Stimulated activated CD4-positive, alpha-beta T cell treated with anti-CD3 and anti-CD28 coated beads, Interleukin-4, amount 100 ng/mL, for 1 hour (primary cell): ENCODE measurements around the gene DUS2.

Experiments
- DNase-seq: peaks from one replicate; pipeline ENCODE4 v3.0.0-alpha.2; 2020

The DUS2 gene

DNA sequence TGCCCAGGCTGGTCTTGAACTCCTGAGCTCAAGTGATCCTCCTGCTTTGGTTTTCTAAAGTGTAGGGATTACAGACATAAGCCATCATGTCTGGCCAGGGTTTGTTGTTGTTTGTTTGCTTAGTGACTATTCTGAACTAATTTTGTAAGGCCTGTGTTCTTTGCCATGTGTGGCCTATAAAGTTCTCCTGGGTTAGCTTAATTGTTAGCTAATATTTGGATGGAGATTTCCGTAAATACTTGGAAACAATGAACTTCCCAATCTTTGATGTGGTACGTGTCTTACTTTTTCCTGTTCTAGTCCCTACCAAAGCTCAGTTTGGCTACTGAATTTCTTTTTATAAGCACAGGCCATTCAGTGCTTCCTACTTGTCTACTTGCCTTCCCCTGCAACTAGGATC lies 24.9 kb downstream of the DUS2 start:
- DNase-seq, result no peak

DNA sequence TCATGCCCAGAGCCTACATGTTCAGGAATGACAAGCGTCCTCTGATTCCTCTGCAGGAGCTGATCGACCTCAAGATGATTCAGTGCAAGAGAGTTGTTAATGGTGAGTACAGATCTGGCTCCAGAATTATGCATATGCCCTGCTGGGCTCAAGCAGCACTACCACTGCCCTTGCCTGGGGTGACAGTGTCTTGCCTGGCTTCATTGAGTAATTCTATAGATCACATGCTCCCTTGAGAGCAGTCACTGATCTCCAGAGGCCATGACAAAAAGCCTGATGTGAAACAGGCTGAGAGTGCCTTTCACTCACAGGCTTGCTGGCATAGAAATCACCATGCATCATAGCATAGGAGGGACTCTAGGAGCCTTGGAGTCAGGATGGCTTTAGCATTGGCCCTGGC lies 26.4 kb downstream of the DUS2 start:
- DNase-seq, result no peak

DNA sequence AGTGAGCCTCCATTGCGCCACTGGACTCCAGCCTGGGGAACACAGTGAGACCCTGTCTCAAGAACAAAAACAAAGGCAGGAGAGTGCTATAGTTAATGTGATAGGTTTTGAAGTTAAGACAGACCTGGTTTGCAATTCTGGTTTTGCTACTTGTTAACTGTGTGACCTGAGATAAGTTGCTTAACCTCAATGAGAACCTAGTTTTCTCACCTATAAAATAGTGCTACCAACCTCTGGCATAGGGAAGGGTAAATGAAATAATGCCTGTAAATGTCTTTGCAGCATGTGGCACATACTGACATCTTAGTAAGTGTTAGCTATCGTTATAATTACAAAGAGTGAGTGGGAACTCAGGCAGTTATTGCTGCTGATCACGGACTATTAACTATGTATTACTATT lies 32.3 kb downstream of the DUS2 start:
- DNase-seq, result no peak

DNA sequence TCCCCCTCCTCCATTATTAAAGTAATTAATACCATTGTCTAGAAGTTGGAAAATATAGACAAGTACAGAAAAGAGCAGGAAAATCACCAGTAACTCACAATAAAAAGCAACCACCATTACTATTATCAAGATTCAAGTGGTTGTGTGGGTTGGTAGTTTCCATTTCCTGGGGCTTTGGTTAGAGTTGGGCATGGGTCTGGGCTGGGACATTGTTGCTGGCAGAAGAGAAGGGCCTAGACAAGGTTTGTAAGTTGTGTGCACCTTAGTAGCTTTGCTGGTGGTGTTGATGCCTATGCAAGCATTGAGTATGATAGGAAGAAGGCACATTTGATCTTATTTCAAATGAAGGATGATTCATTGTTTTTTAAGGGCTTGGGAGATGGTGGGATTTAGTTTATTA lies 36.7 kb downstream of the DUS2 start:
- DNase-seq, result no peak

DNA sequence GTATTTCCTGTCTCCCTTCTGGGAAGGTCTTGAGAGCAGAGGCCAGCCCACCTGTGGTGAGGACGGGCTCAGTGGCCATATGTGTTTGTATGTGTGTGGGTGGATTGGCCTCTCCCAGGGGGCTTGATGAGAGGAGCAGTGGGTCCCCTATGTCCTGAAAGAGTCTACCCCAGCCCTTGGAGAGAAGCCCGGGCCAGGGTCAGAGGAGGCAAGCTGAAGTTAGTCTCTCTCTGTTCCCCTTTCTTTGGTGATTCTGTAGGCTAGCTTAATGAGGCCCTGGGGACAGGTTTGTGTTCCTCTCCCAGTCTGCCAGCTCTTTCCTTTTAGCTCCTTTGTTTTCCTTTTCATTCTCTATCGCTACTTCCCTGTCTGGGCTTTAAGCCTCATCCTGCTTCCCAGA lies 38.3 kb downstream of the DUS2 start:
- DNase-seq, result no peak

DNA sequence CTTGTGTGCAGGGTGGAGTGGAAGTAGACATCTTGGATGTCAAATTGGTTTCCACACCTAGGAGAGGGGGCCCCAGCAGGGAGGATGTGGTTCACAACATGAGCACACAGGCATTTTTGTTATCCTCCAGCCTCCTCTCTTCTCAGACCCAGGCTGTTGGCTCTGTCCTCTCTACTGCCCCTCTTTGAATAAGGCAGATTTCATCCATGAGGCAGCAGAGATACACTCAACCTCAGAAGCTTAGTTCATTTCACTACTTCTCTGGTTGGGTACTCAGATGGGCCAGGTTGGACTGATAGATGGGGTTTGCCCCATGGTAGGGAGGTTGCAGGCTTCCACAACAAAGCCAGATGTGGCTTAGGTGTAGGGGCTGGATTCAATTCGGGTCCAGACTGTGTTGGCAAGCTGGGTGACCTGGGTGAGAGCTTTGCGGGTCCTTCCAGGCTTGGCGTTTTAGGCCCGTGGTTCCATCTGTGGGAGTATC lies 39.9 kb downstream of the DUS2 start:
- no peak for DNase-seq

DNA sequence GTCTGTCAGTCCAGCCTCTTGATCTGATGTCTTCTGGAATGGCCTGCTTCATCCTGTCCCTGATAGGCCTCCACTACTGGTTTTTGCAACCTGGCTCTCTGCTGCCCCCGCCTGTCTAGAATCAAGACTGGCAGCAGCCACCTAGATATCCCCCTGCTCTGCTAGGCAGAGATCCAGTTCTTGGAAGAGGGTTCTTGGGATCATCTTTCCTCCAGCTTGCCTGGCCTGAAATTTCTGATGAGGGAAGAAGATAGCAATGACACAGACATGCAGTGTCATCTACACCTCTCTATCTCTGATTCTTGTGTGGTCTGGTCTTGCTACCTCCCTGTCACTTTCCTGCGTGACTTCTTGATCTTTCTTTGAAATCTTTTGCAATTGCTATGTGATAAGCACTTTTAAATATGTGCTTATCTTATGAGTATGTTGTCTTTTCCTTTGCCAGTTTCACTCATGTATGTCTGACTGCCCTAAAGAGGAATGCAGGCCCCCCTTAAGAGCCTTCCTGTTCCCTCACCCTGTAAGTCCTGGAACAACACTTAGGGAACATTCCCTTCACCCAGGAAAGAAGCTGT lies 41.8 kb downstream of the DUS2 start:
- peak; percentile 70 for DNase-seq

DNA sequence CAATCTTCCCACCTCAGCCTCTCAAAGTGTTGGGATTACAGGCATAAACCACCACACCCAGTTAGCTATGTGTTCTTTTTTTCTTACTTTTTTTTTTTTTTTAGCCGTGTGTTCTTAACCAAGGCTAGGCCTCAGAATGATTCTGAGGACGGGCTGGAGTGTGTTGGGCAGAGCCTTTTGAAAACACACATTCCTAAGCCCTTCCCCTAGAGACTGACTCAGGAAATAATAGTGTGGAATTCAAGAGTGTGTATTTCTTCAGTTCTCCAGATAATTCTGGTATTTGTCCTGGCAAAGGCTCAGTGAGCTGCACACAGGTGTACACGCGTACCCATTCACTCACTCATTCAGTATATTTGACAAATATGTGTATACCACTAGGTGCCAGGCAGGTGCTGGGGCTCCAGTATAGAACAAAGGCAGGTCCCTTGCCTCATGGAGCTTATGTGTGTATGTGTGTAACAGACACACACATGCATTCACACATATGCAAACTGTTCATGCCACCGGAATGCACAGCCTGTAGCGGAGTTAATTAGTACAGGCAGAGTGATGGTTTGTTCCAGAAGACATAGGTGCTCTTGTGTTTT lies 42.7 kb downstream of the DUS2 start:
- no peak for DNase-seq

DNA sequence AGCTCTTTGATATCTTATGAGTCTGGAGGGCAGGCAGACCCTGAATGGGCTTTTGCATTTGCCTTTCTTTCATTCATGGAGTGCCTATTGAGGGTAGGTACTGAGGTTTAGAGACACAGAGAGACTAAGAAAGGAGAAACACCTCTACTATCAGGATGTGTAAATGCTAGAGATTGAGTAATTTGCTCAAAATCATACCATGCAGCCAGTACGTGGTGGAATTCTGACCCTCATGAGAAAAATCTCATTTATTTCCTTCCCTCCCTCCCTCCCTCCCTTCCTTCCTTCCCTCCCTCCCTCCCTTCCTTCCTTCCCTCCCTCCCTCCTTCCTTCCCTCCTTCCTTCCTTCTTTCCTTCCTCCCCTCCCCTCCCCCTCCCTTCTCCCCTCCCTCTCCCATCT lies 43.7 kb downstream of the DUS2 start:
- no peak for DNase-seq

DNA sequence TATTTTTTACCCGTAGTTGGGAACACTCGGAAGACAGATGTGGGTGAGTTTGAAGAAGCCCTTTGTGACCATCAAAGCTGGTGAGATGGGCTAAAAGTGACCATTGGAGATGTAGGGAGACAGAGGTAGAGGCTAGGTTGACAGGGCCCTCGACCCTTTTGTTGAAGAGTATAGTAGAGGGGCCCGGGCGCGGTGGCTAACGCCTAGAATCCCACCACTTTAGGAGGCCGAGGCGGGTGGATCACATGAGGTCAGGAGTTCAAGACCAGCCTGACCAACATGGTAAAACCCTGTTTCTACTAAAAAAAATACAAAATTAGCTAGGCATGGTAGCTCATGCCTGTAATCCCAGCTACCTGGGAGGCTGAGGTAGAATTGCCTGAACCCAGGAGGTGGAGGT lies 45.8 kb downstream of the DUS2 start:
- DNase-seq, result no peak

DNA sequence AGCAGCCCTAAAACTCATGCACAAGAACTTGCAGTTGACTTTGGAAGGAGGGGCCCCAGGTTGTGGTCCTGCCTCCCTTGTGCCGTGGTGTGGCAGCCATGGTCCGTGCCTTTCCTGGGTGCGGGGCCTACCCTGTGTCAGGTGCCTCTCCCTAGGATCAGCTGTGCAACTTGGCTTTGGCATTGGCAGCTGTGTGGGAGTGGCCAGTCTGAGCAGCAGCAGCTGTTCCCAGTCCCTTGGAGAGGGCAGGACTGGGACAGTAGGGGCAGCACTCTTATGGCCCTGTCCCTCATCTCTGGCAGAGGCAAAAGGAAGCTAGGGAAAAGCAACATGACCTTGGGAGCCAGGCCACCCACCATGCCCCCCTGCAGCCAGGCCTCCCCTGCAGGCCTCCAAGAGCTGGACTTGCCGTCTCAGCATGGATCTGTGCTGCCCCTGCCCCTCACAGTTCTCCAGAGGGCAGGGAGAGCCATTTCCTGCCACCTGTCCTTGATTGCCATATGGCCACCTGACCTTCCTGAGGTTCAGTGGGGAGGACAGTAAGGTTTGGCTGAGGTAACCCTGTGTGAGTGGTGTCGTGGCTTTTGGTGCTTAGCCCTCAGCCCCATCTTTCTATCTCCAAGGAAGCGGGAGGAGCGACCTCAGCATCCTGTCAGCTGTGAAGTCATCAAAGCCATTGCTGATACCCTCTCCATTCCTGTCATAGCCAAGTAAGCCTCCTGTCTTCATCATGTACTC lies 46.6 kb downstream of the DUS2 start:
- DNase-seq, result no peak

DNA sequence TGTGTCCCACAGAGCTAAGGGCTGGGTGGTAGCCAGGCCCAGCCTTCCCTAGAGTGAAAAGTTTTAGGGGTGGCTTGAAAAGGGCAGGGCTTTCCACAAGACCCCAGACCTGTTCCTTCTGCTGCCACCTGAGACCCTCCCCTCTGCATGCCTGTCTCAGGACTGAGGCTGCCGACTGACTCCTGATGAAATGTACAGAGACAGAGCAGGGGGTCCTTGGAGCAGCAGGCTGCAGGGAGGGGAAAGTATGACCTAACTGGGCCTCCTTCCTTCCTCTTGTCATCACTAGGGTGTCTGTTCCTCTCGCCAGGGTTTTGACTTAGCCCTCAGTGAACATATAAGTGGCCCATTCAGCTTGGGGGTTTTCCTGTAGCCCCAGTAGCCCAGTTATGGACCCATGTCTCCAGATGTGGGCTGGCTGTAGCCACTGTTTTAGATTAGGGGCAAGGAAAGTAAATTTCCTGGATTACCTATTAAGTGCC lies 47.2 kb downstream of the DUS2 start:
- DNase-seq, result no peak

DNA sequence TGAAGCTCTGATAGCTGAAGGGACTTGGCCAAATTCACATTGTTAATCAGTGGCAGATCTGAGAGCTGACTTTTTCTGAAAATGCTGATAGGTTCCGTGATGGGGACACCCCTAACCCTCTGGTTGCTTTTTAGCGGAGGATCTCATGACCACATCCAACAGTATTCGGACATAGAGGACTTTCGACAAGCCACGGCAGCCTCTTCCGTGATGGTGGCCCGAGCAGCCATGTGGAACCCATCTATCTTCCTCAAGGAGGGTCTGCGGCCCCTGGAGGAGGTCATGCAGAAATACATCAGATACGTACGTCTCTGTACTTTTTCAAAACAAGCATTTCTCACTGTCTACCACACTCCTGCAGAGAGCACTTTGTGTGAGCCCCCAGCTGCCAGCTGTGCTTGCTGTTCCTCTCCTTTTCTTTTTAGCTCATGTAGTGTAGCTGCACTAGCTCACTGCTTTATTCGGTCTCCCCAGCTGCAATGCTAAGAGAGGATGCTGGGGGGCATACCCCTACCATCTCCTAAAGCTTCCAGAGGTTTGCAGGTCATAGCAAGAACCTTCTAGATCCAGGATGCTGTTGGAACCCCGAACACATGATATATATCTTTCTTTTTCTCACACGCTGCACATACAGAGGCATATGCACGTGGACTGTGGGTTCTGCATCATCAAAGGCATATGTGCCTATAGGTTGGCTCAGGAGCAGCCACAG lies 47.9 kb downstream of the DUS2 start:
- no peak for DNase-seq

DNA sequence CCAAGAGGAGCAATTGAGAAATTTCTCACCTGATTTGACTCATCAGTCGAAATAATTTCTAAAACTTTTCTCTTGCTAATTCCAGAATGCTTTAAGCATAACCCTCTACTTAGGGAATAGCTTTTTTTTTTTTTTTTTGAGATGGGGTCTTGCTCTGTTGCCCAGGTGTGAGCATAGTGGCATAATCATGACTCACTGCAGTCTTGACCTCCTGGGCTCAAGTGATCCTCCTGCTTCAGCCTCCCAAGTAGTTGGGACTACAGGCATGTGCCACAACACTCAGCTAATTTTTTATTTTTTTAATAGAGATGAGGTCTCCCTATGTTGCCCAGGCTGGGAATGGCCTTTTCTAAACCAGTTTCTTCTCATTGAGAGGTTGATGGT lies 48.4 kb downstream of the DUS2 start:
- DNase-seq, result no peak

DNA sequence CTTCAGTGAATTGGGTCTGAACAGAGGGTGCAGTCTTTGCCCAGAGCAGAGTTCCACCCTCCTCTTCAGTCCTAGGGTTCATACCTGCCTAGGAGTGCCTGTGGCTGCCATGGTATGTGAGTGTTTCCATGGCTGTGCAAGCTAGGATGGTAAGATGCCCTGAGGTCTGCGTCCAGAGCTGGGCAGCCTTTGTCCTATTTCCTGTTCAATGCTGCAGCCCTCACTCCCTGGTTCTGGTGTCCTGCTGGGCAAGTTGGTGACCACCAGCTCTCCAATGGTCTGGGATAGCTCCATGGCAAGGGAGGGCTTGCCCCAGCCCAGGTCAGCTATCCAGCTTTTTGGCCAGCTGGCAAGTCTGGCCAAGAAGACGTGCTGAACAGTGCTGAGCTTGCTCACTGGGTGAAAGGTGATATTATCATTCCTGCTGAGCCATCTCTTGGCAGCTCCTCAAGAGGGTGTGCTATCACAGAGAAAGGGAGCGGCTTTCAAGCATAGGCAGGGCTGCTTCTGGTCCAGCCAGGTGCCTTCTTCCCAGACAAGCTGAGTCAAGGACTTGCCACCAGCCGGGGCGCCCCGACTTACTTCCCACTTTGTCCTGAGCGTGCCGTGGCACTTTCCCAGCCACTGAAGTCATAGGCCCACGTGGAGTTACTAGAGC lies 49.1 kb downstream of the DUS2 start:
- DNase-seq, result no peak

DNA sequence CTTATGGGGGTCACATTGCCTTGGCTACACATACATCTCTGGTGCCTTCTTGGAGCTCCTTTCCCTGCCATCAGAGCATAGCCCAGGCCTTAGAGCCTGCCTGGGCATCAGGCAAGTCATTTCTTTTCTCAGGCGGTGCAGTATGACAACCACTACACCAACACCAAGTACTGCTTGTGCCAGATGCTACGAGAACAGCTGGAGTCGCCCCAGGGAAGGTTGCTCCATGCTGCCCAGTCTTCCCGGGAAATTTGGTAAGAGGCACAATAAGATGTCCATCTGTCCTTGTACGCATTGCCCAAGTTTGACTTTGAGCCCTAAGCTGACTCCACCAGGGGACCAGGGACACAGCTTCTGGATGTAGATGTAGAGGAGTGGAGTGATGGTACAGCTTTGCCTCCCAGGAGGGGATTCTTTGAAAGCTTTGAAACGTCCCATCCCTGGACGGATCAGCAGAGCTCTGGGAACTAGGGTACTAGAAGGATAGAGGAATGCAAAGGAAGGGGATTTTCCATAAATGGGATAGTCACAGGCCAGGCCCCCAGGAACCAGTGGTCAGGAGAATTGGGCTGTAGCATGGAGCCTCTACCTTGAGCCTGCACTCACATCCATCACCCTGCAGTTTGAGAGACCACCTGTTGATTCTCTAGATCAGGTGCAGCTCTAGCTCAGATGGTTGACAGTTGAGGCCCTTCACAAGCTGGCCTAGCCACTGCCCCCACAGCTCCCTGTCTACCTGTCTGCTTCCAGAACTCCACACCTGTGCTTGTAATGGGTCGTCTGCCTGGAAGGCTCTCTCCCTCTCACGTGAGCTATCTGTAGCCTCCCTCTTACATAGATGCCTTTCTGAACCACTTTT lies 51.0 kb downstream of the DUS2 start:
- no peak for DNase-seq

DNA sequence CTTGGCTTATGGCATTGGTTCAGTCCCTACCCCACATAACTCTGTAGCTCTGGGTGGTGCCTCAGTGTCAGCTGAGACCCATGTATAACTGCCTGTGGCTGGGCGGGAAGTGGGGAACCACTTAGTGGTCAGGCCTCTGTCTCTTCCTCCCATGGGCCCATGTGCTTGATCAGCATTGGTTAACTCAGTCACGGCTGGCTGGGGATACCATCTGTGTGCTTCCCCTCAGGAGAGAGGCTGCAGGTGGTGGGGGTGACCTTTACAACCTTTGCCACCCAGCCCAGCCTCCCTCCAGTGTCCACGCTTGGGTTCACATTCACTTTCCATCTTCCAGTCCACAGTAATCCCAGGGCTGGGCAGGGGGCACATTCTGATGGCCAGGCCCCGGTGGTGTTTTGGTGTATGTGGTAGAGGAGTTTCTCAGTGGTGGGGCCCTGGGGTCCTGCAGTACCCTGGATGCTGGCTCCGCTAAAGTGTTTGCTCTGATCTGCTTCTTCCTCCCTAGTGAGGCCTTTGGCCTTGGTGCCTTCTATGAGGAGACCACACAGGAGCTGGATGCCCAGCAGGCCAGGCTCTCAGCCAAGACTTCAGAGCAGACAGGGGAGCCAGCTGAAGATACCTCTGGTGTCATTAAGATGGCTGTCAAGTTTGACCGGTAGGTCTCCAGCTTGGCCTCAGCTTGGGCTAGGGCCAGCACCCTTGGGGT lies 51.9 kb downstream of the DUS2 start:
- DNase-seq, result no peak

DNA sequence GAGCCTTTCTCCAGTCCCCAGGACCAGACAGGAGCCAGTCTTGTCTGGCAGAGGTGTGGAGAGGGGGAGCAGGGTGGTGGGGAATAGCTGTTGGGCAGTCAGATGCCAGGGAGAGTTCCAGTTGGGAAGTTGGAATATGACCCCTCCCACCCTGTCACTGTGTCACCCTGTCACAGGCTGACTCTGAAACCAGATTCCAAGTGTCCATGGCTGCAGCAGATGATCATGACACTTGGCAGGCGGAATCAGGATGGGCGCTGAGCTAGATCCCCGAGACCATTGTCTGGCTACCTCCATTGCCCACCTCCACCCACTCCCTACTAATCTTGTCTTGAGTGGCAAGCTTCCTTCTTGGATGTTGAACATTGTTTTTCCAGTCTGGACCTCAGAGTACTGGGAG lies 52.9 kb downstream of the DUS2 start:
- DNase-seq, result no peak

DNA sequence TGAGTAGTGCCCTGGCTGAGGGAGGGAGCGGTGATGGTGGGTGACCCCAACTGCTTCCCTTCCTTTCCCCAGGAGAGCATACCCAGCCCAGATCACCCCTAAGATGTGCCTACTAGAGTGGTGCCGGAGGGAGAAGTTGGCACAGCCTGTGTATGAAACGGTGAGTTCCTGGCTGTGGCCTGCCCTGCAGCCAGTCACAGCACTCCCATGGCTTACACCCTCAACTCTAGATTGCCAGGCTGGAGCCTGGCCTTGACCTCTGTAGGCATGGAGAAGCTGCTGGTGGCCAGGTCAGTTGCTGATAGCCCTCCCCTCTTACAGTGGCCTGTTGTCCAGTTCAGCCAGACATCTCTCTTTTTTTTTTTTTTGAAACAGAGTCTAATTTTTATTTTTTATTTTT lies 53.5 kb downstream of the DUS2 start:
- no peak for DNase-seq

DNA sequence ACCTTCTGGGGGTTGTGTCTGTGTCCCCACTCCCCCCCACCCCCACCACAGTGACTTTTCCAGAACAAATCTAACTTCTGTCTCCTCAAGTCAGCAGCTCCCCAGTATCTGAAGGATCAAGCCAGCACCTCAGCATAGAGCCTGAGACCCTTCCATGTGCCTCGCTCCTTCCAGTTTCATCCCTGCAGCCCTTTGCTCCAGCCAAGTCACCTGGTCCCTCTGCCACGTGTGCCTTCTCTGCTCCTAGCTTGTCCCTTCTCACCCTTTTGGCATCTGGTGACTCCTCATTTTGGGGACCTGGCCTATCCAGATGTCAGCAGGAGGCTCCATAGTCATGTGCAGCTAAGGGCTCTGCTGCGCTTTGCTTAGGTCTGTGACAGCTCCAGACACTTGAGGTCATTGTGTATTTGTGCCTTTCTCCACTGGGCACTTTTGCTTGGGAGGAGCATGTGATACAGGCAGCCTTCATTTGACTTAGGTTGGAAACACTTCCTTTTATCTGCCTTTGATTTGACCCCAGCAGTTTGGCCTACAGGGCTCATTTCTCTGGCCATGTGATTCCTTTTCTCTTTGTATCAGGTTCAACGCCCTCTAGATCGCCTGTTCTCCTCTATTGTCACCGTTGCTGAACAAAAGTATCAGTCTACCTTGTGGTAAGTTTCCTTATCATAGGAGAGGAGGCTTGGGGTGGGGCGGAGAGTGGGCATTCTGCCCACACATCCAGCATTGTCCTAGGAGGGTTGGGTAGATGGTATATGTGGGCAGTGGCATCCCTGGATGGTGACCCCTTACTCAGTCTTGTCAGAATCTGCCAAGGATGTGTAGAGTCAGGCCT lies 55.0 kb downstream of the DUS2 start:
- no peak for DNase-seq
